HEK293 (cell line): ENCODE results near the gene MATCAP1.

Source experiments
- EGR2 ChIP-seq: fragments of 450-650 bp; formaldehyde crosslinking; IDR thresholded peaks from 2 replicates; pipeline ENCODE4 v1.5.1; 2016; ENCODE audit warnings: low read depth, missing biosample characterization, missing genetic modification characterization
- GFI1B ChIP-seq: fragments of 450-650 bp; formaldehyde crosslinking; IDR thresholded peaks from 2 replicates; pipeline ENCODE4 v1.5.1; 2016; ENCODE audit warnings: missing biosample characterization, missing genetic modification characterization
- KLF9 ChIP-seq: fragments of 450-650 bp; formaldehyde crosslinking; IDR thresholded peaks from 2 replicates; pipeline ENCODE4 v1.5.1; 2016; ENCODE audit warnings: missing biosample characterization, missing genetic modification characterization, low read depth
- MYNN ChIP-seq: fragments of 450-650 bp; formaldehyde crosslinking; IDR thresholded peaks from 2 replicates; pipeline ENCODE4 v1.5.1; 2016; ENCODE audit warnings: missing biosample characterization, missing genetic modification characterization, borderline replicate concordance
- SP2 ChIP-seq: fragments of 450-650 bp; formaldehyde crosslinking; IDR thresholded peaks from 2 replicates; pipeline ENCODE4 v1.5.1; 2016; ENCODE audit warnings: missing biosample characterization, missing genetic modification characterization
- ZBTB11 ChIP-seq: fragments of 450-650 bp; formaldehyde crosslinking; conservative IDR thresholded peaks from 2 replicates; pipeline ENCODE4 v1.5.1; 2016; ENCODE audit warnings: low read depth, missing biosample characterization, missing genetic modification characterization
- ZEB2 ChIP-seq: fragments of 450-650 bp; formaldehyde crosslinking; IDR thresholded peaks from 2 replicates; pipeline ENCODE4 v1.5.1; 2016; ENCODE audit warnings: missing biosample characterization, missing genetic modification characterization
- ZNF146 ChIP-seq: fragments of 450-650 bp; formaldehyde crosslinking; IDR thresholded peaks from 2 replicates; pipeline ENCODE4 v1.5.1; 2016; ENCODE audit warnings: missing biosample characterization, missing genetic modification characterization
- ZNF169 ChIP-seq: fragments of 450-650 bp; formaldehyde crosslinking; IDR thresholded peaks from 2 replicates; pipeline ENCODE4 v1.5.1; 2016; ENCODE audit warnings: missing biosample characterization, missing genetic modification characterization
- ZNF175 ChIP-seq: fragments of 450-650 bp; formaldehyde crosslinking; IDR thresholded peaks from 2 replicates; pipeline ENCODE4 v1.5.1; 2016; ENCODE audit warnings: missing biosample characterization, missing genetic modification characterization
- ZNF19 ChIP-seq: fragments of 450-650 bp; formaldehyde crosslinking; IDR thresholded peaks from 2 replicates; pipeline ENCODE4; 2016; ENCODE audit warnings: missing biosample characterization, missing genetic modification characterization, low read depth
- ZNF292 ChIP-seq: fragments of 450-650 bp; formaldehyde crosslinking; IDR thresholded peaks from 2 replicates; pipeline ENCODE4 v1.5.1; 2016; ENCODE audit warnings: low read depth, missing biosample characterization, missing genetic modification characterization, borderline replicate concordance
- ZNF302 ChIP-seq: fragments of 450-650 bp; formaldehyde crosslinking; IDR thresholded peaks from 2 replicates; pipeline ENCODE4 v1.5.1; 2016; ENCODE audit warnings: missing biosample characterization, missing genetic modification characterization, low read depth
- ZNF335 ChIP-seq: fragments of 450-650 bp; formaldehyde crosslinking; conservative IDR thresholded peaks from 2 replicates; pipeline ENCODE4 v1.5.1; 2016; ENCODE audit warnings: missing biosample characterization, missing genetic modification characterization
- ZNF362 ChIP-seq: fragments of 450-650 bp; formaldehyde crosslinking; IDR thresholded peaks from 2 replicates; pipeline ENCODE4 v1.5.1; 2016; ENCODE audit warnings: missing biosample characterization, missing genetic modification characterization
- ZNF394 ChIP-seq: fragments of 450-650 bp; formaldehyde crosslinking; IDR thresholded peaks from 2 replicates; pipeline ENCODE4 v1.5.1; 2016; ENCODE audit warnings: missing biosample characterization, missing genetic modification characterization, mild to moderate bottlenecking, moderate library complexity, borderline replicate concordance
- ZNF433 ChIP-seq: fragments of 450-650 bp; formaldehyde crosslinking; IDR thresholded peaks from 2 replicates; pipeline ENCODE4 v1.5.1; 2016; ENCODE audit warnings: missing biosample characterization, missing genetic modification characterization, low read depth
- ZNF510 ChIP-seq: fragments of 450-650 bp; formaldehyde crosslinking; IDR thresholded peaks from 2 replicates; pipeline ENCODE4 v1.5.1; 2018; ENCODE audit warnings: mild to moderate bottlenecking, missing genetic modification characterization, missing biosample characterization; ENCODE audit not compliant: insufficient replicate concordance
- ZNF513 ChIP-seq: fragments of 450-650 bp; IDR thresholded peaks from 2 replicates; pipeline ENCODE4 v1.5.1; 2018; ENCODE audit warnings: missing biosample characterization, missing genetic modification characterization
- ZNF549 ChIP-seq: fragments of 450-650 bp; IDR thresholded peaks from 2 replicates; pipeline ENCODE4 v1.5.1; 2018; ENCODE audit warnings: missing biosample characterization, missing genetic modification characterization, mild to moderate bottlenecking, inconsistent platforms, moderate library complexity
- TF ChIP-seq, protein P1 (sequence below): fragments of 450-650 bp; formaldehyde crosslinking; IDR thresholded peaks from 2 replicates; pipeline ENCODE4 v1.5.1; 2017; ENCODE audit warnings: missing biosample characterization, missing genetic modification characterization
- TF ChIP-seq, protein P2 (sequence below): fragments of 450-650 bp; formaldehyde crosslinking; IDR thresholded peaks from 2 replicates; pipeline ENCODE4 v1.5.1; 2017; ENCODE audit warnings: missing biosample characterization, missing genetic modification characterization
- TF ChIP-seq, protein P3 (sequence below): fragments of 450-650 bp; formaldehyde crosslinking; IDR thresholded peaks from 2 replicates; pipeline ENCODE4 v1.5.1; 2016; ENCODE audit warnings: missing biosample characterization, missing genetic modification characterization
- TF ChIP-seq, protein P4 (sequence below): fragments of 450-650 bp; formaldehyde crosslinking; IDR thresholded peaks from 2 replicates; pipeline ENCODE4 v1.5.1; 2016; ENCODE audit warnings: missing biosample characterization, missing genetic modification characterization, borderline replicate concordance

The MATCAP1 gene

DNA sequence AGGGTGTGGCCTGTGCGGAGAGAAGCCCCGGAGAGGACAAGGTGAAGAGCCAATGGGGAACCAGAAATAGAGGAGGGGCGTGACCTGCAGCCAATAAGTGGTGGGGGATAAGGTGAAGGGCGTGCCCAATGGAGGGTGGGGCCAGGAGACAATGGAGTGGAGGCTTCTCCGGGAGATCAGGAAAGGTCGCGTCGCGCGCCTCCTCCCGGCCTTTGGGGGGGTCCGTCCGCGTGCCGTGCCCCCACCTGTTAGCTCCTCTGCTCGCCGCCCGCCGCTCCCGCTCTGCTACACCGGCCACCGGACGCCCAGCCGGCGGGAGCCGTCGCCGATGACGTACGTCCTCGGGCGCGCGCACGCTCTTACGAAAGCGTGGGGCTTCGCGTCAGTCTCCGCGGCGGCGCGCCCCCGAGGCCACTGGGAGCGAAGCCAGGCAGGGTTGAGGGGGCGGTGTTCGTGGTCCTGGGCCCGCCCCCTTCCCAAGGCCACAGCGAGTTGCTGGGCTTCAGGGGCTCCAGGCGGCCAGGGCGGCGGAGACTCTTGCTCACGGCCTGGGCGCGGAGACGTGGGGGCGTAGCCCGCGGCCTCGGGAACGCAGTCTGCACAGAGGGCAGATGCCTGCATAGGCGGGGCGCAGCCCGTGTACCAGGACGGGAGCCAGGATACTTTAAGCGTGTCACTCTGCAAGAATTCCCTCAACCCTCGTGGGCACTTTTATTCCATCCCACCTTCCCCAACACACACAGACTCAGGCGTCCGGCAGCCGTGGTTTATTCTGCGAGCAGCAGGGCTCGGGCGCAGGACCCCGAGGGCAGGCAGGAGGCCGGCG is at the start of gene MATCAP1 (continued):
- TF ChIP-seq, protein P1, sequence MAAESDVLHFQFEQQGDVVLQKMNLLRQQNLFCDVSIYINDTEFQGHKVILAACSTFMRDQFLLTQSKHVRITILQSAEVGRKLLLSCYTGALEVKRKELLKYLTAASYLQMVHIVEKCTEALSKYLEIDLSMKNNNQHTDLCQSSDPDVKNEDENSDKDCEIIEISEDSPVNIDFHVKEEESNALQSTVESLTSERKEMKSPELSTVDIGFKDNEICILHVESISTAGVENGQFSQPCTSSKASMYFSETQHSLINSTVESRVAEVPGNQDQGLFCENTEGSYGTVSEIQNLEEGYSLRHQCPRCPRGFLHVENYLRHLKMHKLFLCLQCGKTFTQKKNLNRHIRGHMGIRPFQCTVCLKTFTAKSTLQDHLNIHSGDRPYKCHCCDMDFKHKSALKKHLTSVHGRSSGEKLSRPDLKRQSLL (tag by site-specific recombination), result peak; percentile 9; the same call in 1 of the 2 replicates
- TF ChIP-seq ZNF362 (no peak), ZNF335 (tag by site-specific recombination) (peak; percentile 98), ZNF433 (no peak), ZNF510 (tag by site-specific recombination) (no peak), ZNF146 (tag by site-specific recombination) (no peak), ZNF169 (tag by site-specific recombination) (no peak), KLF9 (tag by site-specific recombination) (peak; percentile 96), ZNF292 (tag by site-specific recombination) (no peak), ZNF19 (no peak), ZNF549 (no peak), ZEB2 (tag by site-specific recombination) (peak; percentile 95), MYNN (tag by site-specific recombination) (no peak), EGR2 (tag by site-specific recombination) (peak; percentile 87), SP2 (tag by site-specific recombination) (peak; percentile 96), ZBTB11 (tag by site-specific recombination) (peak; percentile 82), ZNF513 (no peak), ZNF302 (tag by site-specific recombination) (no peak), GFI1B (tag by site-specific recombination) (no peak), ZNF175 (tag by site-specific recombination) (no peak), ZNF394 (tag by site-specific recombination) (peak; percentile 22; the same call in 1 of the 2 replicates)
- TF ChIP-seq, protein P2, sequence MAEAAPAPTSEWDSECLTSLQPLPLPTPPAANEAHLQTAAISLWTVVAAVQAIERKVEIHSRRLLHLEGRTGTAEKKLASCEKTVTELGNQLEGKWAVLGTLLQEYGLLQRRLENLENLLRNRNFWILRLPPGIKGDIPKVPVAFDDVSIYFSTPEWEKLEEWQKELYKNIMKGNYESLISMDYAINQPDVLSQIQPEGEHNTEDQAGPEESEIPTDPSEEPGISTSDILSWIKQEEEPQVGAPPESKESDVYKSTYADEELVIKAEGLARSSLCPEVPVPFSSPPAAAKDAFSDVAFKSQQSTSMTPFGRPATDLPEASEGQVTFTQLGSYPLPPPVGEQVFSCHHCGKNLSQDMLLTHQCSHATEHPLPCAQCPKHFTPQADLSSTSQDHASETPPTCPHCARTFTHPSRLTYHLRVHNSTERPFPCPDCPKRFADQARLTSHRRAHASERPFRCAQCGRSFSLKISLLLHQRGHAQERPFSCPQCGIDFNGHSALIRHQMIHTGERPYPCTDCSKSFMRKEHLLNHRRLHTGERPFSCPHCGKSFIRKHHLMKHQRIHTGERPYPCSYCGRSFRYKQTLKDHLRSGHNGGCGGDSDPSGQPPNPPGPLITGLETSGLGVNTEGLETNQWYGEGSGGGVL (tag by site-specific recombination), result peak; percentile 88
- TF ChIP-seq, protein P3, sequence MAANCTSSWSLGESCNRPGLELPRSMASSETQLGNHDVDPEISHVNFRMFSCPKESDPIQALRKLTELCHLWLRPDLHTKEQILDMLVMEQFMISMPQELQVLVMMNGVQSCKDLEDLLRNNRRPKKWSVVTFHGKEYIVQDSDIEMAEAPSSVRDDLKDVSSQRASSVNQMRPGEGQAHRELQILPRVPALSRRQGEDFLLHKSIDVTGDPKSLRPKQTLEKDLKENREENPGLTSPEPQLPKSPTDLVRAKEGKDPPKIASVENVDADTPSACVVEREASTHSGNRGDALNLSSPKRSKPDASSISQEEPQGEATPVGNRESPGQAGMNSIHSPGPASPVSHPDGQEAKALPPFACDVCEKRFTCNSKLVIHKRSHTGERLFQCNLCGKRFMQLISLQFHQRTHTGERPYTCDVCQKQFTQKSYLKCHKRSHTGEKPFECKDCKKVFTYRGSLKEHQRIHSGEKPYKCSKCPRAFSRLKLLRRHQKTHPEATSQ, result no peak
- TF ChIP-seq, protein P4, sequence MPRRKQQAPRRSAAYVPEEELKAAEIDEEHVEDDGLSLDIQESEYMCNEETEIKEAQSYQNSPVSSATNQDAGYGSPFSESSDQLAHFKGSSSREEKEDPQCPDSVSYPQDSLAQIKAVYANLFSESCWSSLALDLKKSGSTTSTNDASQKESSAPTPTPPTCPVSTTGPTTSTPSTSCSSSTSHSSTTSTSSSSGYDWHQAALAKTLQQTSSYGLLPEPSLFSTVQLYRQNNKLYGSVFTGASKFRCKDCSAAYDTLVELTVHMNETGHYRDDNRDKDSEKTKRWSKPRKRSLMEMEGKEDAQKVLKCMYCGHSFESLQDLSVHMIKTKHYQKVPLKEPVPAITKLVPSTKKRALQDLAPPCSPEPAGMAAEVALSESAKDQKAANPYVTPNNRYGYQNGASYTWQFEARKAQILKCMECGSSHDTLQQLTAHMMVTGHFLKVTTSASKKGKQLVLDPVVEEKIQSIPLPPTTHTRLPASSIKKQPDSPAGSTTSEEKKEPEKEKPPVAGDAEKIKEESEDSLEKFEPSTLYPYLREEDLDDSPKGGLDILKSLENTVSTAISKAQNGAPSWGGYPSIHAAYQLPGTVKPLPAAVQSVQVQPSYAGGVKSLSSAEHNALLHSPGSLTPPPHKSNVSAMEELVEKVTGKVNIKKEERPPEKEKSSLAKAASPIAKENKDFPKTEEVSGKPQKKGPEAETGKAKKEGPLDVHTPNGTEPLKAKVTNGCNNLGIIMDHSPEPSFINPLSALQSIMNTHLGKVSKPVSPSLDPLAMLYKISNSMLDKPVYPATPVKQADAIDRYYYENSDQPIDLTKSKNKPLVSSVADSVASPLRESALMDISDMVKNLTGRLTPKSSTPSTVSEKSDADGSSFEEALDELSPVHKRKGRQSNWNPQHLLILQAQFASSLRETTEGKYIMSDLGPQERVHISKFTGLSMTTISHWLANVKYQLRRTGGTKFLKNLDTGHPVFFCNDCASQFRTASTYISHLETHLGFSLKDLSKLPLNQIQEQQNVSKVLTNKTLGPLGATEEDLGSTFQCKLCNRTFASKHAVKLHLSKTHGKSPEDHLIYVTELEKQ (tag by site-specific recombination), result no peak
